CD4-positive, alpha-beta T cell treated with Interleukin-4 for 4 hours (primary cell): ENCODE data around the gene CLTC.
A peak's percentile ranks its signal among the peaks of the same experiment; 100 is the strongest.
"Not testable (repeated sequence)": the region's sequence is repeated elsewhere in the genome, so short reads cannot be mapped to it uniquely, and the experiment has no call there.

Source experiments
- DNase-seq: peaks from one replicate; pipeline ENCODE4 v3.0.0-alpha.2; 2020

The CLTC gene

GRCh38 chr17:59619298-59620063 lies at the start of gene CLTC:
TSS of gene CLTC (plus strand) at chr17:59619895. CDS start at chr17:59620132, 237 bp downstream.
- peak; percentile 91 for DNase-seq

GRCh38 chr17:59572301-59572924 lies 47.3 kb upstream of the CLTC start:
- no peak for DNase-seq

GRCh38 chr17:59584168-59584567 lies 35.5 kb upstream of the CLTC start:
- not testable (repeated sequence) for DNase-seq

- no peak for DNase-seq
These were observed 19.5 kb upstream of the CLTC start for GRCh38 chr17:59600169-59600568.

- DNase-seq: no peak
These were observed 18.6 kb upstream of the CLTC start for GRCh38 chr17:59601130-59601529.

GRCh38 chr17:59607061-59607460 lies 12.6 kb upstream of the CLTC start:
- no peak for DNase-seq

GRCh38 chr17:59607817-59608403 lies 11.8 kb upstream of the CLTC start:
- no peak for DNase-seq

- DNase-seq: no peak
These were observed 8.2 kb upstream of the CLTC start for GRCh38 chr17:59611503-59611902.

GRCh38 chr17:59616253-59616920 lies 3.3 kb upstream of the CLTC start:
- DNase-seq: no peak

- no peak for DNase-seq
These were observed 2.5 kb upstream of the CLTC start for GRCh38 chr17:59617156-59617732.

- no peak for DNase-seq
These were observed 729 bp upstream of the CLTC start for GRCh38 chr17:59619035-59619297.

- no peak for DNase-seq
These were observed 317 bp downstream of the CLTC start for GRCh38 chr17:59620064-59620359.

- peak; percentile 44 for DNase-seq
These were observed 994 bp downstream of the CLTC start for GRCh38 chr17:59620518-59621259.

GRCh38 chr17:59621771-59622170 lies 2.1 kb downstream of the CLTC start:
- DNase-seq: no peak

- DNase-seq: no peak
These were observed 3.5 kb downstream of the CLTC start for GRCh38 chr17:59623151-59623550.

GRCh38 chr17:59626756-59627155 lies 7.1 kb downstream of the CLTC start:
- no peak for DNase-seq

GRCh38 chr17:59627274-59627673 lies 7.6 kb downstream of the CLTC start:
- no peak for DNase-seq

- DNase-seq: no peak
These were observed 8.1 kb downstream of the CLTC start for GRCh38 chr17:59627770-59628171.

GRCh38 chr17:59629174-59629573 lies 9.5 kb downstream of the CLTC start:
- DNase-seq: no peak

- DNase-seq: no peak
These were observed 11.6 kb downstream of the CLTC start for GRCh38 chr17:59631276-59631675.

- no peak for DNase-seq
These were observed 12.7 kb downstream of the CLTC start for GRCh38 chr17:59632398-59632797.

- DNase-seq: no peak
These were observed 14.1 kb downstream of the CLTC start for GRCh38 chr17:59633658-59634359.
